Thoracic aorta (tissue), 2 donors: ENCODE measurements around the gene RTL10. TPM values are rescaled to one million over a fixed set of nuclear protein-coding genes. Genes with fewer than 3 reads are reported as not detected.

Experiments
- ATAC-seq: fragments of 150-250 bp; one replicate; pipeline ENCODE4 v1.8.0; 2017; ENCODE audit warnings: low read depth; ENCODE audit not compliant: insufficient number of reproducible peaks, low FRiP score
- DNase-seq: peaks from one replicate; pipeline ENCODE4 v3.0.0-alpha.2; 2020; ENCODE audit warnings: low spot score
- H3K27ac ChIP-seq, 2 donors: fragments of 200-600 bp; sonication (generic); 1 replicate in 1 of 2; 2 replicates in 1 of 2; pipeline ENCODE4 v1.5.1; 2016; ENCODE audit warnings: mild to moderate bottlenecking in 2 of 2, moderate library complexity in 2 of 2
- H3K27me3 ChIP-seq: fragments of 200-600 bp; sonication (generic); replicated peaks from 2 replicates; pipeline ENCODE4 v1.6.0; 2016; ENCODE audit warnings: mild to moderate bottlenecking; ENCODE audit not compliant: insufficient read depth
- H3K36me3 ChIP-seq: fragments of 200-600 bp; sonication (generic); one replicate; pipeline ENCODE4 v1.5.1; 2016
- H3K4me1 ChIP-seq, 2 donors: fragments of 200-600 bp; sonication (generic); 1 replicate in 1 of 2; 2 replicates in 1 of 2; pipeline versions ENCODE4 v1.5.1 to v1.6.0; 2016; ENCODE audit warnings: low read depth in 2 of 2, mild to moderate bottlenecking in 1 of 2; ENCODE audit not compliant: control insufficient read depth in 1 of 2
- H3K4me3 ChIP-seq: fragments of 200-600 bp; sonication (generic); 2 replicates; pipeline ENCODE4 v1.5.1; 2016; ENCODE audit warnings: mild to moderate bottlenecking
- H3K9me3 ChIP-seq: fragments of 200-600 bp; sonication (generic); 2 replicates; pipeline ENCODE4 v1.5.1; 2016
- CTCF ChIP-seq: fragments of 200-600 bp; sonication (generic); IDR thresholded peaks from one replicate; pipeline ENCODE4 v1.5.1; 2019; ENCODE audit warnings: antibody characterized with exemption
- total RNA-seq, 2 donors: library from RNA; depleted of rRNA; stranded (reverse); fragments of >200 nt; gene quantifications; one replicate each; pipeline versions ENCODE4 v1.1.0 to v1.2.3, GENCODE V29; 2016

Gene RTL10
- total RNA-seq, 2 donors from 2014 or later = 11.8 to 17.2 TPM

GRCh38 chr22:19901577-19902244 is 47.0 kb upstream of the RTL10 start:
- no peak for TF ChIP-seq CTCF
- H3K4me1 ChIP-seq = no peaks in the 10 kb centered on the region
- DNase-seq = no peak
- no peaks in the 10 kb centered on the region for H3K27me3 ChIP-seq
- peaks cover 12% of the 10 kb centered on the region for H3K36me3 ChIP-seq
- no peaks in the 10 kb centered on the region for H3K9me3 ChIP-seq
- no peak overlapping the region for H3K27ac ChIP-seq
- H3K4me3 ChIP-seq = no peak overlapping the region
- no peak for ATAC-seq

GRCh38 chr22:19900707-19901436 is 46.2 kb upstream of the RTL10 start:
- no peak for TF ChIP-seq CTCF
- H3K27ac ChIP-seq = no peak overlapping the region
- no peaks in the 10 kb centered on the region for H3K4me1 ChIP-seq
- no peaks in the 10 kb centered on the region for H3K27me3 ChIP-seq
- H3K36me3 ChIP-seq = peaks cover 12% of the 10 kb centered on the region
- H3K9me3 ChIP-seq = no peaks in the 10 kb centered on the region
- no peak for ATAC-seq
- H3K4me3 ChIP-seq = no peak overlapping the region
- no peak for DNase-seq

- TF ChIP-seq CTCF = no peak
- H3K4me1 ChIP-seq = no peaks in the 10 kb centered on the region
- ATAC-seq (no peak), DNase-seq (no peak)
- H3K4me3 ChIP-seq = no peak overlapping the region
- no peaks in the 10 kb centered on the region for H3K9me3 ChIP-seq
- H3K27ac ChIP-seq = no peak overlapping the region
- H3K27me3 ChIP-seq = no peaks in the 10 kb centered on the region
- H3K36me3 ChIP-seq = peaks cover 13% of the 10 kb centered on the region
Observed at GRCh38 chr22:19898831-19899567, 44.3 kb upstream of the RTL10 start.

- Histone ChIP-seq H3K27ac (no peak overlapping the region), H3K27me3 (no peaks in the 10 kb centered on the region), H3K4me3 (no peak overlapping the region), H3K9me3 (no peaks in the 10 kb centered on the region), H3K36me3 (peaks cover 18% of the 10 kb centered on the region), H3K4me1 (no peaks in the 10 kb centered on the region)
- no peak for ATAC-seq
- TF ChIP-seq CTCF = no peak
- no peak for DNase-seq
Observed at GRCh38 chr22:19898145-19898544, 43.5 kb upstream of the RTL10 start.

- Histone ChIP-seq H3K4me1 (no peaks in the 10 kb centered on the region), H3K36me3 (peaks cover 18% of the 10 kb centered on the region), H3K4me3 (no peak overlapping the region), H3K9me3 (no peaks in the 10 kb centered on the region), H3K27ac (no peak overlapping the region), H3K27me3 (no peaks in the 10 kb centered on the region)
- ATAC-seq (no peak), DNase-seq (no peak)
- TF ChIP-seq CTCF = no peak
Observed at GRCh38 chr22:19897726-19898125, 43.1 kb upstream of the RTL10 start.
